Jurkat, Clone E6-1 (cell line): ENCODE data around the gene PRSS57.
A peak's percentile ranks its signal among the peaks of the same experiment; 100 is the strongest.
"Not testable (repeated sequence)": the region's sequence is repeated elsewhere in the genome, so short reads cannot be mapped to it uniquely, and the experiment has no call there.

Experiments used
- DNase-seq: peaks from one replicate; pipeline ENCODE4 v3.0.0-alpha.2; 2011; ENCODE audit warnings: low read depth, low spot score
- H3K4me3 ChIP-seq: 2 replicates; pipeline ENCODE4 v1.5.1; 2011; ENCODE audit warnings: mild to moderate bottlenecking, low read length, control low read depth, moderate library complexity

PRSS57 gene

DNA sequence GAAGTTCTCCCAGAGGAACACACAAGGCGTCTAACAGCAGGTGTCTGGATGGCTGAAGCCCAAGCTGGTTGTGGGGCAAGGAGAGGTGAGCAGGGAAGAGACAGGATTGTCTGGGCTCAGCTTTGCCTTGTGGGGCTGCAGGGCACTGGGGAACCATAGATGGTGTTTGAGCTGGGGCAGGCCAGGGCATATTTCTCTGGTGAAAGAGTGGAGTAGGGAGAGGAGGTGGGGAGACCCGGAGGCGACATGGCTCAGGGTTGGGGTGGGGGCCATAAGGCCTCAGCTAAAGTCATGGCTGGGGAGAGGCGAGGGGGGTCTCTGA, 8.0 kb upstream of the PRSS57 start:
- no peak for DNase-seq
- H3K4me3 ChIP-seq = no peak overlapping the region

DNA sequence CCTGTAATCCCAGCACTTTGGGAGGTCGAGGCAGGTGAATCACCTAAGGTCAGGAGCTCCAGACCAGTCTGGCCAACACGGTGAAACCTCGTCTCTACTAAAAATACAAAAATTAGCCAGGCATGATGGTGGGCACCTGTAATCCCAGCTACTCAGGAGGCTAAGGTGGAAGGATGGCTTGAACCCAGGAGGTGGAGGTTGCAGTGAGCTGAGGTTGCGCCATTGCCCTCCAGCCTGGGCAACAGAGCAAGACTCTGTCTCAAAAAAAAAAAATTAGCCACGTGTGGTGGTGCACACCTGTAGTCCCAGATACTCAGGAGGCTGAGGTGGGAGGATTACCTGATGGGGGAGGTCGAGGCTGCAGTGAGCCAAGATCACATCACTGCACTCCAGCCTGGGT, 7.6 kb upstream of the PRSS57 start:
- DNase-seq, H3K4me3 ChIP-seq: not testable (repeated sequence)

DNA sequence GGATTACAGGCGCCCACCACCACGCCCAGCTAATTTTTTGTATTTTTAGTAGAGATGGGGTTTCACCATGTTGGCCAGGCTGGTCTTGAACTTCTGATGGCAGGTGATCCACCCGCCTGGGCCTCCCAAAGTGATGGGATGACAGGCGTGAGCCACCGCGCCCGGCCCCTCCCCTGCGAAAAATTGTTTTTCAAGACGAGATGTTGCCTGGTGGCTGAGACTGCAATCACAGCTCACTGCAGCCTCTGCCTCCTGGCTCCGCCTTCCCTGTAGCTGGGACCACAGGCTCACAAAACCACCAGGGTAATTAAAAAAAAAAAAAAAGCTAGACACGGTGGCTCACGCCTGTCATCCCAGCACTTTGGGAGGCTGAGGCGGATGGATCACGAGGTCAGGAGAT, 4.6 kb upstream of the PRSS57 start:
- peak; percentile 34 for DNase-seq
- not testable (repeated sequence) for H3K4me3 ChIP-seq

DNA sequence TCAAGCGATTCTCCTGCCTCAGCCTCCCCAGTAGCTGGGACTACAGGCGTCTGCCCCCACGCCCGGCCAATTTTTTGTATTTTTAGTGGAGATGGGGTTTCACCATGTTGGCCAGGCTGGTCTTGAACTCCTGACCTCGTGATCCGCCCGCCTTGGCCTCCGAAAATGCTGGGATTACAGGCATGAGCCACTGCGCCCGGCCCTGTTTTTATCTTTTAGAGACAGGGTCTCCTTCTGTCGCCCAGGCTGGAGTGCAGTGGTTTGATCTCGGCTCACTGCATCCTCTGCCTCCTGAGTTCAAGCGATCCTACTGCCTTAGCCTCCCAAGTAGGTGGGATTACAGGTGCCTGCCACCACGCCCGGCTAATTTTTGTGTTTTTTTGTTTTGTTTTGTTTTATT, 3.3 kb upstream of the PRSS57 start:
- DNase-seq, H3K4me3 ChIP-seq: not testable (repeated sequence)

DNA sequence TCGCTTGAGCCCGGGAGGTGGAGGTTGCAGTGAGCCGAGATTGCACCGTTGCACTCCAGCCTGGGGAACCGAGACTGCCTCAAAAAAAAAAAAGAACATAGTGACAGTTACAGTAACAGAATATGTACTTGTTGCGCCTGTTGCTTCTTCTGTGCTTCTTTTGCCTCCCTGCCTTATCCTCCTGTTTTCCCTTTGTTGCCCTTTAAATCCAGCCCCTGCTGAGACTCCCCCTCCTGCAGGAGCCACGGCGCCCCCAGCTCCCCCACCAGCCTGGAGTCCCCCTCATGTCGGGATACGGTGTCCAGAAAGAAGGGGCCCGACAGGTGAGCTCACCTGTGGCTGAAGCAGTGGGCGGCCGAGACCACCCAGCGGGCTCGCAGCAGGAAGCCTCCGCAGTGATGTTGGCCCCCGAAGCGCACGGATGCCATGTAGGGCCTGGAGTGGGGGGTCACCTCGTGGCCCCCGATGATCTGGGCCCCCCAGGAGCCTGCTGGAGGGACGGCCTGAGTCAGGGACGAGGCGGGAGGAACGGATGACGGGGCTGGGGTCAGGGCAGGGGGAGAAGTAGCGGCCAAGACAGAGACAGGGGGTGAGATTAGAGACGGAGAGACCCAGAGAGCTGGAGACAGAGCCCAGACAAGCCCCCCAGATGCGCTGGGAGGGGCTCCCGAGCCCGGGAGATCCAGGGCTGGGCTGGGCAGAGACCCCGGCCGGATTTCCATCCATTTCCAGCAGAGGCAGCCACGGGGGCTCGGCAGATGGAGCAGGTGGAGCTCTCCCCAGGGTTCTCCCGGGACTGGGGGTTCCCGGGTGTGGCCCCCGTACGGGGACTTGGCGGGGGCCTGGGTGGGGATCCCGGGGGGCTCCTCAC, 536 bp downstream of the PRSS57 start:
- H3K4me3 ChIP-seq = no peak overlapping the region
- no peak for DNase-seq

DNA sequence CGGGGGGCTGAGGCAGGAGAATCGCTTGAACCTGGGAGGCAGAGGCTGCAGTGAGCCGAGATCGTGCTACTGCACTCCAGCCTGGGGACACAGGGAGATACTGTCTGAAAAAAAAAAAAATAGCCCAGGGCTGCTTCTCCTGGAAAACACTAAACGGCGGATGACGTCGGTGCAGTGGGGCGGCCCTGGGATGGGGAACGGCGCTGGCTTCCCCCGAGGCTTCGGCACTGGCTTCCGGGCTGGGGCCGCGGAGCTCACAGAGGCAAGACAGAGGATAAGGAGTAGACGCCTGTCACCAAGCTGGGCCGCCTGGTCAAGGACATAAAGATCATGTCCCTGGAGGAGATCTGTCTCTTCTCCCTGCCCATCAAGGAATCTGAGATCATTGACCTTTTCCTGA, 5.0 kb downstream of the PRSS57 start:
- DNase-seq = no peak
- no peak overlapping the region for H3K4me3 ChIP-seq

DNA sequence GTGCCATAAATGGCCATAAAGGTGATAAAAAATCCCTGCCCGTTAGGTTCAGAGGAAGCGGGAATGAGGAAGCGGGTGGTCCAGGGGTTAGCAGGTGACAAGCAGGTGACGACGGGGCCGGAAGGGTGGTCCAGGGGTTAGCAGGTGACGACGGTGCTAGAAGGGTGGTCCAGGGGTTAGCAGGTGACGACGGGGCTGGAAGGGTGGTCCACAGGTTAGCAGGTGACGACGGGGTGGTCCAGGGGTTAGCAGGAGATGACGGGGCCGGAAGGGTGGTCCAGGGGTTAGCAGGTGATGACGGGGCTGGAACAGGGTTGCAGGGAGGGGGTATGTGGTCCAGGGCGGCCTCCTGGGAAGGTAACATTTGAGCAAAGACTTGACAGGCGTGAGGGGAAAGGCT, 6.3 kb downstream of the PRSS57 start:
- DNase-seq = no peak
- no peak overlapping the region for H3K4me3 ChIP-seq

DNA sequence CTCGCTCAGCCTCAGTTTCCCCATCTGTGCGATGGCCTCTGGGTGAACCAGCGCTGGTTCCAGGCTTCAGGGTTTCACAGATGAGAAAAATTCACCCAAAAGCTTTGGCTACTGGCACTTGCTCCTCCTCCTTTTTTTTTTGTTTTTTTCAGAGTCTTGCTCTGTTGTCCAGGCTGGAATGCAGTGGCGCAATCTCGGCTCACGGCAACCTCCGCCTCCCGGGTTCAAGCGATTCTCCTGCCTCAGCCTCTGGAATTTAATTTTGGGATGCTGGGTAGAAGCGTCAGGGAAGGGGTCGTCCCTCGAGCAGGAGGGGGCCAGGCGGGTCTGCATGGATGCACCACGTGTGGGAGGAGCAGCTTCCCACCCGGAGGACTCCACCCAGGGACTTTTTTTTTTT, 7.0 kb downstream of the PRSS57 start:
- no peak for DNase-seq
- H3K4me3 ChIP-seq = no peak overlapping the region

DNA sequence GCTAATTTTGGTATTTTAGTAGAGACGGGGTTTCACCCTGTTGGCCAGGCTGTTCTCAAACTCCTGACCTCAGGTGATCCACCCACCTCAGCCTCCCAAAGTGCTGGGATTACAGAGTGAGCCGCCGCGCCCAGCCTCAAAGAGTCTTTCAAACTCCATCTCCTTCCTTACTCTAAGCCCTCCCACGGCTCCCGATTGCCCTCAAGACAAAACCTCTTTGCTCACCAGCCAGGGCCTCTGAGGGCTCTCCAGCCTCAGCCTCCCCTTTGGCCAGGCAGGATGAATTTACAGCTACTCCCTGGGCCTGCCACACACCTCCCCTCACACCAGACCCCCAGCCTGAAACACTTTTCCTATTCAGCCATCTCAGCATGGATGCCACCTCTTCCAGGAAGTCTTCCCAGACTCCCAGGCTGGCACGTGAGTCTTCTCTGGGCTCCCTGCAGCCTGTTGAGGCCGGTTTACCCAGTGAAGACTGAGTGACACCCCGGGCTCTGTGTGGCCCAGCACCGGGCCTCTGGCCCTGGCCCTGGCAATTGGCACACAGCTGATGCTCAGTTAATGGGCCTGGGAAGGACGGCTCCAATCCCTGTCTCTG, 7.6 kb downstream of the PRSS57 start:
- DNase-seq = no peak

DNA sequence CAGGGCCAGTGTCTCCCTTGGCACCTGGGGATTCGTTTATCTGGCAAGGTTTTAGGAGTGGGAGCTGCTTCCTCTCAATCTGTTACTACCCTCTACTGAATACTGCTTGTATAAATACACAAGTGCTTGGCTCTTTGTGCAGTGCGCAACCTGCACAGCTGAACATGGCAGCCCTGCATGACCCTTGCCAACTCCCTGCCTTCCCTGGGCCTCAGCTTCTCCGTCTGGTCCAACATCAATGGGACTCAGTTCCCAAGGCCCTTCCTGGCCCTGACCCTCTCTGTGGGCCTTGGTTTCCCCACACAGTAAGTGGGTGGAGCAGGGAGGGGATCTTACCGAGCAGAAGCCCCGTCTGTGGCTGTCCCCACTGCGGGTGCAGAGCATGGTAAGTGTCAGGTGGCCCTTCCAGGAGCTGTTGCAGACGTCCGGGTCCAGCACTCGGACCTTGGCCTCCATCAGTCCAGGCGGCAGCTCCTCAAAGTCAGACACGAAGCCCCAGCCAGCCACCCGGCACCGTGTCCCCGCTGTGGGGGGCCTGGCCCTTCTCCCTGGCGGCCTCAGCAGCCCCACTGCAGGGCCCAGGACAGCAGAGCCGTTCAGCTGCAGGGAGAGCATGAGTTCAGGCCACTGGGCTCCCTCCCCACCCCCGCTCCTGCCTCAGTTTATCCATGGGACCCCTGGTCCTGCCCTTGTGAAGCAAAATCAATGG, 8.5 kb downstream of the PRSS57 start:
- no peak overlapping the region for H3K4me3 ChIP-seq
- no peak for DNase-seq

More for the DNA sequence above, 7.6 kb downstream of the PRSS57 start:
- H3K4me3 ChIP-seq = no peak overlapping the region

DNA sequence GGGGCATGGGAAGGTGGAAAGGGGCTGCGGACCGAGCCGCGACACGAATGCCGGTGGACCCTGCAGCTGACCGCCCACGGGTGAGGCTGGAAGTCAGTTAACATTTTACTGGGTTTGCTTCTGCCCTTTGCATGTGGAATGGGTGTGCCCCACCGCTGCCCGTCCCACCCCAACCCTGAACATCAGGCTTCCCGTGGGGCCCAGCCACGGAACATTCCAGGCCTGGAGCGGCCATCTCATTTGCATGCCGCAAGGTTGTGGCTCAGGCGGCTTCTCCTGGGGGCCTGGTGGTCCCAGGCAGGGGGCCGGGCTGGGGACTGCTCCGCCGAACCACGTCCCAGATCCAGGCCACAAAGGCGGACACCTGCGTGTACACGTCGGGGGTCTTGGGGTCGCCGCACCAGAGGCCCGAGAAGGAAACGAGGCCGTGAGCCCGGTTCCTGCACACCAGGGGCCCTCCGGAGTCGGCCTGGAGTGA, 9.8 kb downstream of the PRSS57 start:
- H3K4me3 ChIP-seq = no peak overlapping the region
- DNase-seq = no peak

DNA sequence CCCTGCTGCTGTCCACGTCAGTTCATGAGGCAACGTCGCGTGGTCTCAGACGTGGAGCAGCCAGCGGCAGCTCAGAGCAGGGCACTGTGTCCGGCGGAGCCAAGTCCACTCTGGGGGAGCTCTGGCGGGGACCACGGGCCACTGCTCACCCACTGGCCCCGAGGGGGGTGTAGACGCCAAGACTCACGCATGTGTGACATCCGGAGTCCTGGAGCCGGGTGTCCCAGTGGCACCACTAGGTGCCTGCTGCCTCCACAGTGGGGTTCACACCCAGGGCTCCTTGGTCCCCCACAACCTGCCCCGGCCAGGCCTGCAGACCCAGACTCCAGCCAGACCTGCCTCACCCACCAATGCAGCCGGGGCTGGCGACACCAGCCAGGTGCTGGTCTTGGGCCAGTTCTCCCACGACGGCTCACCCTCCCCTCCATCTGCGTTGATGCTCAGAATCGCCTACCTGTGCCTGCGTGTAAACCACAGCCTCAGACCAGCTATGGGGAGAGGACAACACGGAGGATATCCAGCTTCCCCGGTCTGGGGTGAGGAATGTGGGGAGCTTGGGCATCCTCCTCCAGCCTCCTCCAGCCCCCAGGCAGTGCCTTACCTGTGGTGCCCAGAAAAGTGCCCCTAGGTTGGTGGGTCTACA, 12.5 kb downstream of the PRSS57 start:
- no peak overlapping the region for H3K4me3 ChIP-seq
- DNase-seq = no peak

DNA sequence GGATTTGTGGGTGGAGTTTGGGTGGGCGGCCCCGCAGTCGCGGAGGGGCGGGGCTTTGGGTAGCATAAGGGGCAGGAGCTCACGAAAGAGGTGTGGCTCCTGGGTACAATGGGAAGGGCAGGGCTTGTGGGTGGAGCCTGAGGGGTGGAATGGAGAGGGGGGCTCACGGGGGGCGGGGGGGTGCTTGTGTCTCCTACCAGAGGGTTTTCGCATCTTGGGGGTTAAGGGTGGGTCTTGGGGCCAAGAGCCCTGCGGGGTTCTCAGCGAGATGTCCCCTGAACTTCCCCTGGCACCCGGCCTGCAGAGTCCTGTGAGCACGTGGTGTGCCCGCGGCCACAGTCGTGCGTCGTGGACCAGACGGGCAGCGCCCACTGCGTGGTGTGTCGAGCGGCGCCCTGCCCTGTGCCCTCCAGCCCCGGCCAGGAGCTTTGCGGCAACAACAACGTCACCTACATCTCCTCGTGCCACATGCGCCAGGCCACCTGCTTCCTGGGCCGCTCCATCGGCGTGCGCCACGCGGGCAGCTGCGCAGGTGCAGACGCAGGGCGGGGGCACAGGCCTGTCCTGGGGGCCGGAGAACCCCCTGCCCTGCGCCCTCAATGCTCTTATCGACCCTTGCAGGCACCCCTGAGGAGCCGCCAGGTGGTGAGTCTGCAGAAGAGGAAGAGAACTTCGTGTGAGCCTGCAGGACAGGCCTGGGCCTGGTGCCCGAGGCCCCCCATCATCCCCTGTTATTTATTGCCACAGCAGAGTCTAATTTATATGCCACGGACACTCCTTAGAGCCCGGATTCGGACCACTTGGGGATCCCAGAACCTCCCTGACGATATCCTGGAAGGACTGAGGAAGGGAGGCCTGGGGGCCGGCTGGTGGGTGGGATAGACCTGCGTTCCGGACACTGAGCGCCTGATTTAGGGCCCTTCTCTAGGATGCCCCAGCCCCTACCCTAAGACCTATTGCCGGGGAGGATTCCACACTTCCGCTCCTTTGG, 13.9 kb downstream of the PRSS57 start:
- DNase-seq = peak; percentile 91
- H3K4me3 ChIP-seq = peak overlapping the region; percentile 63

DNA sequence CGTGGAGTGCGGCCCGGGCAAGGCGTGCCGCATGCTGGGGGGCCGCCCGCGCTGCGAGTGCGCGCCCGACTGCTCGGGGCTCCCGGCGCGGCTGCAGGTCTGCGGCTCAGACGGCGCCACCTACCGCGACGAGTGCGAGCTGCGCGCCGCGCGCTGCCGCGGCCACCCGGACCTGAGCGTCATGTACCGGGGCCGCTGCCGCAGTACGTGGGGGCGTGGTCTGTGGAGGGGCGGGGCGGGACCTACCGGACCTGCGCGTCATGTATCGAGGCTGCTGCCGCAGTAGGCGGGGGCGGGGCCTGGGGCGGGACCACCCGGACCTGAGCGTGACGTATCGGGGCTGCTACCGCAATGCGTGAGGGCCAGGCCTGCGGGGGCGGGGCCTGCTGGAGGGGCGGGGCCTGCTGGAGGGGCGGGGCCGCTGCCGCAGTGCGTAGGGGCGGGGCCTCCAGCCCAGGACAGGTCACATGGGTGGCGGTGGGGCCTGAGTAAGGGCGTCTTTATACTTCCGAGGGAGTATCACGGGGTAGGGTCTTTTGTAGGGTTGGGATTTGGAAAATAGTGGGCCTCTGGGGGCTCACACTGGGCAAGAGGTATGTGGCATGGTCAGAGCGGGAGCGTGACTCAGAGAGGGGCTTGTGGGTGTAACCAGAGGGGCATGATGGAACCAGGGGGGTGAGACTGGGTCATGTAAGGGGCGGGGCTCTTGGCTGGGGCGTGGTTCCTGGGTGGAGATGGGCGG, 14.8 kb downstream of the PRSS57 start:
- peak; percentile 94 for DNase-seq
- H3K4me3 ChIP-seq = peak overlapping the region; percentile 63

DNA sequence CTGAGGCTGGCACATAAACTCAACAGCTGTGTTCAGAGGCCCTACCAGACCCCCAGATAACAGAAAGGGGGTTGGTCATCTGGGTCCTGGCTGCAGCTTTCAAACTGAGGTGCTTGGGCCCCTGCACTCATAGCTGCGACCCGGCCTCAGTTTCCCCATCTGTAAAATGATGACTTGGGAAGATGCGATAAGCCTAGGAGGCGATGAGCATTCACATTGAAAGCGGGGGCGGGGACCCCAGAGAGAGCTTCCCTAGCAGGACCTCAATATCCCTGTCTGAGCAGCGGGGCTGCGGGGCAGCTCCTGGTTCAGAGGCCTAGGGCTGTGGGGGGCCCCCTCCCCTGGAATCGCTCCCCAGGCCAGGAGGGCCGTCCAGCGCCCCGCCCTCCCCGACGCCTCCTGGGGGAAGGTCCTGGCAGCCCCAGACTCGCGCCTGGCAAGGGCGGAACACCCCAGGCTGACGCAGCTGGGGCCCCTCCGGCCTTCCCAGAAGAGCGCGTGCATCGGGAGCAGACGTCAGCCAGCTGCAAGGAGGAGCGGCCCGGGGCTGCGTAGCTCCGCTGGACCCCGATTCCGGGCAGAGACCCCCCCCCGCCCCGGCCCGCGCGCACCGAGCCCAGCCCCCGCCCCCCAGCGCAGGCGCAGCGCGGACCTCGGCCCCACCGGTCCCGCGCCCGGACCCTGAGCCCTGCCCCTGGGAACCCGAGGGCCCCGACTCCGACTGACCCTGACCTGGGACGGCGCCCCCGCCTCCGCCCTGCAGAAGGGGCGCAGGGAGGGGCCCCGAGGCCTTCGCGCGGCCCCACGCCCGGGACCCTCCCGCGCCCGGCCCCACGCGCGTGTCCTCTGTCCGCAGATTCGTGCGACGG, 15.6 kb downstream of the PRSS57 start:
- peak overlapping the region; percentile 61 for H3K4me3 ChIP-seq
- DNase-seq = no peak

DNA sequence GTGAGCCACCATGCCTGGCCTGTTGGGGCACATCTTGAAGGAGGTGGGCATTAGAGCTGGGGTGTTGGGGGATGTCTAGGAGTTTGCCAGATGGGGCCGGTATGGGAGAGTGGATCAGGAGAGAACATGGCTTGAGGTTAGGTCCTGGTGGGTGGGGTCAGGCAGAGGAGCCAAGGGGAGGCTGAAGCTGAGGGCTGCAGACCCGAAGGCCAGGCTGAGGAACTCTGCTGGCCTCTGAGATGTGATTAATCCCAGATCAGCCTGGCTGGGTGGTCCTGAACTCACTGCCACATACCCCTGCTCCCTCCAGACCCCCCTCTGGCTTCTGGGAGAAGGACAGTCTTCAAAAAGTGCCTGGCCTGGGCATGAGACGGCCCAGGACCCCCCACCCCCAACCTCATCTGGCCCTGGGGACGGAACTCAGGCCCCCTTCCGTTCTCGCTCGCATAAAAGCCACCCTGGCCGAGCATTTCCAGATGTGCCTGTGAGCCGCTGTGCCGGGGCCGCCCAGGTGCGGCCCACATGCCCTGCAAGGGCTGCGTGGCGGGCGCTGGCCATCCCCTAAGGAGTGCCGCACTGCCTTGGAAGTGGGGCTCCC, 16.4 kb downstream of the PRSS57 start:
- peak overlapping the region; percentile 61; the same call in 1 of the 2 replicates for H3K4me3 ChIP-seq
- no peak for DNase-seq
